H1 (cell line): ENCODE measurements around the gene APOL4. TPM values are rescaled to one million over a fixed set of nuclear protein-coding genes. Genes with fewer than 3 reads are reported as not detected.

Experiments
- CTCF ChIA-PET: fragments of 300-600 bp; sonication (Branson Sonifier 250); formaldehyde crosslinking; loops from one replicate; lab custom pipeline; 2021; ENCODE audit not compliant: partially characterized antibody; lab: Charles Lee
- POLR2A ChIA-PET: fragments of 300-600 bp; sonication (Branson Sonifier 250); formaldehyde crosslinking; loops from one replicate; lab custom pipeline; 2021; ENCODE audit warnings: inconsistent platforms; ENCODE audit not compliant: partially characterized antibody; lab: Charles Lee
- DNase-seq, 2 experiments: peaks; one replicate each; pipeline versions ENCODE4 v3.0.0 to v3.0.0-alpha.2; 2010 to 2022; ENCODE audit warnings: low spot score in 2 of 2, low read depth in 1 of 2, mixed read lengths in 1 of 2
- FAIRE-seq: peaks from 2 replicates; lab custom pipeline; 2011; peaks lifted over from hg19 to GRCh38; lab: Jason Lieb, UNC
- H2AFZ ChIP-seq: 2 replicates; pipeline ENCODE4 v1.8.1; 2012; ENCODE audit warnings: low read length, inconsistent platforms
- H2AK5ac ChIP-seq: 2 replicates; pipeline ENCODE4 v1.6.1; 2013; ENCODE audit warnings: low read depth, low read length
- H2BK120ac ChIP-seq: replicated peaks from 2 replicates; pipeline ENCODE3; 2013; ENCODE audit warnings: low read depth, low read length, inconsistent platforms
- H2BK12ac ChIP-seq: 2 replicates; pipeline ENCODE4 v1.6.1; 2013; ENCODE audit warnings: low read depth, low read length
- H2BK15ac ChIP-seq: 2 replicates; pipeline ENCODE4 v1.6.1; 2013; ENCODE audit warnings: low read length
- H2BK20ac ChIP-seq: 2 replicates; pipeline ENCODE4 v1.6.1; 2013; ENCODE audit warnings: low read length
- H2BK5ac ChIP-seq: 2 replicates; pipeline ENCODE4 v1.6.1; 2013; ENCODE audit warnings: low read depth, low read length
- H3K14ac ChIP-seq: 2 replicates; pipeline ENCODE4 v1.6.1; 2013; ENCODE audit warnings: inconsistent platforms; ENCODE audit not compliant: insufficient read length
- H3K18ac ChIP-seq: 2 replicates; pipeline ENCODE4 v1.6.1; 2013; ENCODE audit warnings: low read length; ENCODE audit errors: extremely low read depth
- H3K23ac ChIP-seq: 2 replicates; pipeline ENCODE4 v1.6.1; 2013; ENCODE audit warnings: inconsistent platforms; ENCODE audit not compliant: insufficient read length
- H3K23me2 ChIP-seq: 2 replicates; pipeline ENCODE4 v1.6.1; 2013; ENCODE audit warnings: low read depth, low read length
- H3K27ac ChIP-seq: 2 replicates; pipeline ENCODE4 v1.6.1; 2011; ENCODE audit warnings: low read depth, low read length, inconsistent platforms
- H3K27me3 ChIP-seq, 4 experiments: replicated peaks in 1 of 4; 1 replicate in 1 of 4; 2 replicates in 3 of 4; pipeline versions ENCODE4 v1.6.1 to v1.8.1; 2011 to 2013; ENCODE audit warnings: low read length in 3 of 4, mild to moderate bottlenecking in 3 of 4, inconsistent platforms in 2 of 4, mixed read lengths in 2 of 4, moderate library complexity in 1 of 4; ENCODE audit not compliant: control insufficient read depth in 3 of 4, insufficient read depth in 3 of 4; ENCODE audit errors: extremely low read depth in 1 of 4
- H3K36me3 ChIP-seq, 4 experiments: 2 replicates each; pipeline versions ENCODE4 v1.6.1 to v1.8.1; 2011 to 2013; ENCODE audit warnings: mild to moderate bottlenecking in 4 of 4, low read length in 3 of 4, moderate library complexity in 2 of 4, control low read depth in 1 of 4, inconsistent platforms in 1 of 4; ENCODE audit not compliant: insufficient read depth in 4 of 4, control insufficient read depth in 2 of 4
- H3K4ac ChIP-seq: replicated peaks from 2 replicates; pipeline ENCODE3; 2013; ENCODE audit warnings: low read length, low read depth, mixed read lengths, inconsistent platforms; ENCODE audit not compliant: insufficient read length
- H3K4me1 ChIP-seq, 4 experiments: replicated peaks in 1 of 4; 1 replicate in 1 of 4; 2 replicates in 3 of 4; pipeline versions ENCODE4 v1.6.1 to v1.8.1; 2011 to 2013; ENCODE audit warnings: low read length in 3 of 4, inconsistent platforms in 2 of 4, mixed read lengths in 1 of 4; ENCODE audit not compliant: insufficient read depth in 4 of 4, control insufficient read depth in 3 of 4
- H3K4me2 ChIP-seq, 2 experiments: 2 replicates each; pipeline versions ENCODE4 v1.6.1 to v1.8.1; 2011 to 2013; ENCODE audit warnings: low read depth in 2 of 2, low read length in 2 of 2, control low read depth in 1 of 2, inconsistent platforms in 1 of 2, mild to moderate bottlenecking in 1 of 2; ENCODE audit not compliant: insufficient read depth in 1 of 2
- H3K4me3 ChIP-seq, 4 experiments: fragments of 200-600, 300-600 bp in 1 of 4; sonication (generic), shearing (Covaris generic), sonication (Bioruptor Twin) in 1 of 4; 2 replicates each; pipeline versions ENCODE4 v1.5.1 to v1.8.1; 2011 to 2016; ENCODE audit warnings: low read length in 4 of 4, low read depth in 3 of 4, control low read depth in 2 of 4, inconsistent platforms in 2 of 4, mild to moderate bottlenecking in 2 of 4, mixed read lengths in 1 of 4, moderate library complexity in 1 of 4; ENCODE audit not compliant: insufficient read depth in 2 of 4; ENCODE audit errors: extremely low read depth in 1 of 4
- H3K56ac ChIP-seq: replicated peaks from 2 replicates; pipeline ENCODE3; 2013; ENCODE audit warnings: low read depth, mild to moderate bottlenecking, mixed read lengths, low read length, inconsistent platforms; ENCODE audit not compliant: insufficient read length
- H3K79me1 ChIP-seq: 2 replicates; pipeline ENCODE4 v1.6.1; 2013; ENCODE audit warnings: low read depth, low read length, control low read depth
- H3K79me2 ChIP-seq, 2 experiments: 2 replicates each; pipeline versions ENCODE4 v1.6.1 to v1.8.1; 2012 to 2013; ENCODE audit warnings: low read length in 2 of 2, mild to moderate bottlenecking in 2 of 2, inconsistent platforms in 1 of 2; ENCODE audit not compliant: insufficient read depth in 2 of 2, control insufficient read depth in 1 of 2
- H3K9ac ChIP-seq, 4 experiments: replicated peaks in 1 of 4; 1 replicate in 1 of 4; 2 replicates in 3 of 4; pipeline versions ENCODE4 v1.6.1 to v1.8.1; 2011 to 2013; ENCODE audit warnings: low read depth in 3 of 4, low read length in 3 of 4, control low read depth in 2 of 4, mild to moderate bottlenecking in 2 of 4, moderate library complexity in 2 of 4, inconsistent platforms in 1 of 4; ENCODE audit errors: extremely low read depth in 1 of 4
- H3K9me3 ChIP-seq, 2 experiments: 2 replicates each; pipeline versions ENCODE4 v1.6.1 to v1.8.1; 2012 to 2013; ENCODE audit warnings: mild to moderate bottlenecking in 2 of 2, moderate library complexity in 2 of 2, control low read depth in 1 of 2, inconsistent platforms in 1 of 2, low read depth in 1 of 2, low read length in 1 of 2, mixed read lengths in 1 of 2; ENCODE audit not compliant: insufficient read depth in 2 of 2
- H4K20me1 ChIP-seq, 2 experiments: replicated peaks in 1 of 2; 2 replicates each; pipeline versions ENCODE3 to v1.8.1; 2011 to 2013; ENCODE audit warnings: inconsistent platforms in 2 of 2, low read length in 2 of 2, mild to moderate bottlenecking in 1 of 2; ENCODE audit not compliant: insufficient read depth in 2 of 2, control insufficient read depth in 1 of 2
- H4K5ac ChIP-seq: 2 replicates; pipeline ENCODE4 v1.6.1; 2013; ENCODE audit warnings: low read length, low read depth, mixed read lengths, inconsistent platforms; ENCODE audit not compliant: insufficient read length
- H4K8ac ChIP-seq: 2 replicates; pipeline ENCODE4 v1.8.0; 2013; ENCODE audit warnings: mild to moderate bottlenecking, moderate library complexity, low read length, inconsistent platforms; ENCODE audit not compliant: insufficient read depth; ENCODE audit errors: extremely low read depth
- H4K91ac ChIP-seq: replicated peaks from 2 replicates; pipeline ENCODE3; 2013; ENCODE audit warnings: low read length, mixed read lengths, inconsistent platforms; ENCODE audit not compliant: insufficient read length
- BRCA1 ChIP-seq: IDR thresholded peaks from 2 replicates; pipeline ENCODE4 v1.6.1; 2012; ENCODE audit warnings: low read depth, low read length, improper control_type of control experiment
- CBX5 ChIP-seq: fragments of 300-800, 300-1000 bp; sonication (generic); IDR thresholded peaks from 2 replicates; pipeline ENCODE4 v1.7.1; 2016; ENCODE audit warnings: antibody characterized with exemption, low read length, low read depth
- CBX8 ChIP-seq: fragments of 300-800, 300-1000 bp; sonication (generic); IDR thresholded peaks from 2 replicates; pipeline ENCODE4 v1.7.1; 2016; ENCODE audit warnings: low read depth, low read length, borderline replicate concordance
- KDM5A ChIP-seq: fragments of 200-600 bp; IDR thresholded peaks from 2 replicates; pipeline ENCODE4 v1.7.1; 2012; ENCODE audit warnings: mild to moderate bottlenecking, low read length, inconsistent platforms, mixed read lengths
- RAD21 ChIP-seq, 2 experiments: IDR thresholded peaks in 1 of 2; conservative IDR thresholded peaks in 1 of 2; 2 replicates each; pipeline ENCODE4 v1.6.1; 2011; ENCODE audit warnings: low read depth in 2 of 2, low read length in 2 of 2, improper control_type of control experiment in 1 of 2, inconsistent platforms in 1 of 2, mild to moderate bottlenecking in 1 of 2, moderate library complexity in 1 of 2
- SRF ChIP-seq: IDR thresholded peaks from 2 replicates; pipeline ENCODE4 v1.6.1; 2011; ENCODE audit warnings: mild to moderate bottlenecking, low read depth, low read length, moderate library complexity
- TAF7 ChIP-seq: optimal IDR thresholded peaks from 2 replicates; pipeline ENCODE3; 2011; ENCODE audit warnings: low read depth, mild to moderate bottlenecking, inconsistent platforms, low read length, moderate library complexity, borderline replicate concordance
- WGBS, 2 experiments: shearing (Covaris generic) in 1 of 2; methylation state at CpG; one replicate each; pipeline versions ENCODE4 v1.1.6 to v1.1.7; 2013 to 2015; ENCODE audit warnings: low lambda C conversion rate in 2 of 2, mixed read lengths in 2 of 2, inconsistent platforms in 1 of 2, low coverage in 1 of 2, missing lambda C conversion rate in 1 of 2; ENCODE audit not compliant: insufficient replicate concordance in 2 of 2, insufficient coverage in 1 of 2, insufficient read length in 1 of 2; ENCODE audit errors: extremely low coverage in 1 of 2, missing lambda C conversion rate in 1 of 2; 5-methylcytosine and 5-hydroxymethylcytosine counted together
- polyA plus RNA-seq, 7 experiments: library from polyadenylated mRNA; depleted of rRNA in 3 of 7; stranded (reverse) in 5 of 7; unstranded in 2 of 7; fragments of >200 nt in 5 of 7; fragments of 200-250 nt in 2 of 7; gene quantifications; 1 replicate in 5 of 7; 2 replicates in 1 of 7; 4 replicates in 1 of 7; pipeline versions ENCODE4 v1.2.1 to v1.2.3, GENCODE V29; 2011 to 2013; ENCODE audit warnings: missing spikeins in 2 of 7, mixed read lengths in 2 of 7
- total RNA-seq: library from RNA; stranded (reverse); fragmentation: NEBNext Ultra II Directional; extraction: Animal tissue kit (Norgen Biotek cat#: 25700); gene quantifications from 2 replicates; pipeline ENCODE4 v1.2.1, GENCODE V29; 2021
- TF ChIP-seq, protein P1 (sequence below): IDR thresholded peaks from 2 replicates; pipeline ENCODE4 v1.6.1; 2012; ENCODE audit warnings: inconsistent platforms

Gene APOL4
- total and polyA plus RNA-seq, 2 of the 8 experiments (the other 6 are each of a cell fraction or from before 2014, with no cell fraction given), result 0.02 TPM; not detected in 1

- Histone ChIP-seq H2BK12ac (no peak overlapping the region), H2BK5ac (no peak overlapping the region), H4K5ac (no peak overlapping the region), H3K9me3 (peaks cover 0 to 7% of the 10 kb centered on the region in 2 experiments; a peak in 1 of 4 replicates), H3K4me2 (no peak overlapping the region), H2BK15ac (no peak overlapping the region), H4K20me1 (no peaks in the 10 kb centered on the region), H3K27me3 (no peaks in the 10 kb centered on the region), H3K9ac (no peak overlapping the region), H3K23ac (no peak overlapping the region), H3K79me2 (no peaks in the 10 kb centered on the region), H3K56ac (no peak overlapping the region), H4K8ac (no peak overlapping the region), H3K4me3 (no peak overlapping the region), H3K36me3 (no peaks in the 10 kb centered on the region), H3K4ac (no peak overlapping the region), H3K18ac (no peak overlapping the region), H2BK20ac (no peak overlapping the region), H2AFZ (no peak overlapping the region), H3K4me1 (peaks cover 2 to 7% (median 4%) of the 10 kb centered on the region in 4 experiments; a peak in 5 of 7 replicates), H2BK120ac (no peak overlapping the region), H3K79me1 (no peaks in the 10 kb centered on the region), H2AK5ac (no peak overlapping the region), H3K23me2 (0 out of 2 replicates have a peak, but pooled peaks cover 1% of the 10 kb centered on the region), H3K27ac (no peak overlapping the region), H4K91ac (no peak overlapping the region), H3K14ac (no peak overlapping the region)
- TF ChIP-seq, protein P1, sequence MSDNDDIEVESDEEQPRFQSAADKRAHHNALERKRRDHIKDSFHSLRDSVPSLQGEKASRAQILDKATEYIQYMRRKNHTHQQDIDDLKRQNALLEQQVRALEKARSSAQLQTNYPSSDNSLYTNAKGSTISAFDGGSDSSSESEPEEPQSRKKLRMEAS, result no peak
- TF ChIP-seq CBX8, result no peak
- TF ChIP-seq BRCA1, result no peak
- no peak for TF ChIP-seq TAF7
- no peak for TF ChIP-seq SRF
- TF ChIP-seq KDM5A, result no peak
- no peak for TF ChIP-seq RAD21 (IDR thresholded peaks at IDR 0.05 in 1 of 2, conservative IDR thresholded peaks at IDR 0.05 in 1 of 2; ENCODE audit: low read depth in 2 of 2, low read length in 2 of 2)
- no peak for TF ChIP-seq CBX5
- ChIA-PET POLR2A (no interaction called here), CTCF (interaction anchor here (1.1 to 8.4 kb wide), 3 partner anchors 10 to 33 kb away, joined by 3 to 86 read pairs (median 5); no protein-coding TSS in a partner anchor)
- 88% methylated on average over 8 of the region's 8 CpGs; no CpG with 5 or more reads in 1 of the 2 experiments for WGBS, 2 experiments
- no peak for FAIRE-seq
- DNase-seq, result no peak
These were observed 54.3 kb downstream of the APOL4 start for GRCh38 chr22:36147196-36147791.
